Peyer's patch (tissue), 4 donors: ENCODE results near the gene USP30. TPM values are rescaled to one million over a fixed set of nuclear protein-coding genes. Genes with fewer than 3 reads are reported as not detected.

ENCODE experiments used
- DNase-seq, 3 donors: peaks; one replicate each; pipeline ENCODE4 v3.0.0-alpha.2; 2017 to 2019
- H3K27ac ChIP-seq, 4 donors: fragments of 200-600 bp; sonication (generic); one replicate each; pipeline ENCODE4 v1.5.1; 2016 to 2019
- H3K27me3 ChIP-seq, 2 donors: fragments of 200-600 bp; sonication (generic); one replicate each; pipeline ENCODE4 v1.5.1; 2019
- H3K36me3 ChIP-seq, 3 donors: fragments of 200-600 bp; sonication (generic); one replicate each; pipeline ENCODE4 v1.5.1; 2016 to 2019
- H3K4me1 ChIP-seq, 4 donors: fragments of 200-600 bp; sonication (generic); one replicate each; pipeline ENCODE4 v1.5.1; 2016 to 2019
- H3K4me3 ChIP-seq, 4 donors: fragments of 200-600 bp; sonication (generic); 1 replicate in 3 of 4; 2 replicates in 1 of 4; pipeline ENCODE4 v1.5.1; 2016 to 2019; ENCODE audit warnings: mild to moderate bottlenecking in 1 of 4
- H3K9me3 ChIP-seq, 4 donors: fragments of 200-600 bp; sonication (generic); one replicate each; pipeline ENCODE4 v1.5.1; 2016 to 2019; ENCODE audit warnings: mild to moderate bottlenecking in 1 of 4
- CTCF ChIP-seq, 6 experiments: fragments of 450-650 bp in 4 of 6; fragments of 200-600 bp in 2 of 6; sonication (generic) in 1 of 6; IDR thresholded peaks; one replicate each; pipeline ENCODE4 v1.5.1; 2017 to 2019; ENCODE audit warnings: antibody characterized with exemption in 6 of 6, mild to moderate bottlenecking in 3 of 6, moderate library complexity in 1 of 6
- POLR2A ChIP-seq, 2 donors: fragments of 450-650 bp; IDR thresholded peaks; one replicate each; pipeline ENCODE4 v1.5.1; 2017; ENCODE audit warnings: antibody characterized with exemption in 2 of 2, mild to moderate bottlenecking in 2 of 2, moderate library complexity in 2 of 2
- total RNA-seq, 4 donors: library from RNA; depleted of rRNA; stranded (reverse); fragments of >200 nt; gene quantifications; one replicate each; pipeline ENCODE4 v1.1.0, GENCODE V29; 2016

USP30 gene
- 10 to 100 TPM in 3 of 4 donors, 1 to 10 TPM in 1; 7.4 to 45.4 (median 34.5) TPM for total RNA-seq

- H3K27me3 ChIP-seq, result no peaks in the 10 kb centered on the region
- H3K4me3 ChIP-seq, result peak within 1 kb of the TSS; percentile 61 to 97 (median 83)
- no peaks in the 10 kb centered on the region for H3K9me3 ChIP-seq
- peaks cover 0 to under 1% (median 0%) of the 10 kb centered on the region in 3 donors for H3K36me3 ChIP-seq
- H3K4me1 ChIP-seq, result peaks cover 0 to 14% (median 0%) of the 10 kb centered on the region in 4 donors
- H3K27ac ChIP-seq, result peak within 1 kb of the TSS; percentile 85 to 94 (median 88)
- peak; percentile 79 to 92 (median 89) for DNase-seq
- TF ChIP-seq CTCF (IDR thresholded peaks at IDR 0.05) (no peak), POLR2A (IDR thresholded peaks at IDR 0.05) (peak; percentile 53)
These were observed at the start of gene USP30 for GRCh38 chr12:109052414-109053323. Gene USP30, plus strand, starts transcription at chr12:109052576. Its CDS starts 103 bp downstream, at chr12:109052679.

GRCh38 chr12:109004017-109004416 lies 48.4 kb upstream of the USP30 start:
- Histone ChIP-seq H3K4me3 (no peak overlapping the region), H3K9me3 (no peaks in the 10 kb centered on the region), H3K4me1 (no peaks in the 10 kb centered on the region), H3K36me3 (no peaks in the 10 kb centered on the region), H3K27me3 (no peaks in the 10 kb centered on the region), H3K27ac (no peak overlapping the region)
- no peak for TF ChIP-seq CTCF (IDR thresholded peaks at IDR 0.05)
- TF ChIP-seq POLR2A (IDR thresholded peaks at IDR 0.05), result no peak
- DNase-seq, result no peak

GRCh38 chr12:109009766-109010165 lies 42.6 kb upstream of the USP30 start:
- no peak for DNase-seq
- Histone ChIP-seq H3K36me3 (no peaks in the 10 kb centered on the region), H3K4me3 (no peak overlapping the region), H3K9me3 (no peaks in the 10 kb centered on the region), H3K4me1 (no peaks in the 10 kb centered on the region), H3K27ac (no peak overlapping the region), H3K27me3 (no peaks in the 10 kb centered on the region)
- no peak for TF ChIP-seq CTCF (IDR thresholded peaks at IDR 0.05)
- TF ChIP-seq POLR2A (IDR thresholded peaks at IDR 0.05), result no peak

- DNase-seq, result no peak
- no peak overlapping the region for H3K27ac ChIP-seq
- no peaks in the 10 kb centered on the region for H3K9me3 ChIP-seq
- no peaks in the 10 kb centered on the region for H3K27me3 ChIP-seq
- no peaks in the 10 kb centered on the region for H3K4me1 ChIP-seq
- H3K4me3 ChIP-seq, result no peak overlapping the region
- TF ChIP-seq CTCF (IDR thresholded peaks at IDR 0.05), result no peak
- H3K36me3 ChIP-seq, result no peaks in the 10 kb centered on the region
These were observed 42.1 kb upstream of the USP30 start for GRCh38 chr12:109010259-109010658.

- Histone ChIP-seq H3K27me3 (no peaks in the 10 kb centered on the region), H3K36me3 (no peaks in the 10 kb centered on the region), H3K4me1 (no peaks in the 10 kb centered on the region), H3K9me3 (no peaks in the 10 kb centered on the region), H3K27ac (no peak overlapping the region), H3K4me3 (no peak overlapping the region)
- no peak for TF ChIP-seq POLR2A (IDR thresholded peaks at IDR 0.05)
- no peak for DNase-seq
These were observed 37.2 kb upstream of the USP30 start for GRCh38 chr12:109014984-109015765.

GRCh38 chr12:109016016-109016415 lies 36.4 kb upstream of the USP30 start:
- TF ChIP-seq POLR2A (IDR thresholded peaks at IDR 0.05), result no peak
- no peak for TF ChIP-seq CTCF (IDR thresholded peaks at IDR 0.05)

More at GRCh38 chr12:109016016-109016415, 36.4 kb upstream of the USP30 start:
- Histone ChIP-seq H3K36me3 (no peaks in the 10 kb centered on the region), H3K9me3 (no peaks in the 10 kb centered on the region), H3K27me3 (no peaks in the 10 kb centered on the region), H3K27ac (no peak overlapping the region), H3K4me3 (no peak overlapping the region), H3K4me1 (peaks cover 0 to 5% (median 0%) of the 10 kb centered on the region in 4 donors)
- DNase-seq, result no peak
